Measurements from ENCODE around the gene FOXA3. TPM values are rescaled to one million over a fixed set of nuclear protein-coding genes. Genes with fewer than 3 reads are reported as not detected.

Gene FOXA3
- total RNA-seq, 4 donors from 2014 or later = not detected

DNA sequence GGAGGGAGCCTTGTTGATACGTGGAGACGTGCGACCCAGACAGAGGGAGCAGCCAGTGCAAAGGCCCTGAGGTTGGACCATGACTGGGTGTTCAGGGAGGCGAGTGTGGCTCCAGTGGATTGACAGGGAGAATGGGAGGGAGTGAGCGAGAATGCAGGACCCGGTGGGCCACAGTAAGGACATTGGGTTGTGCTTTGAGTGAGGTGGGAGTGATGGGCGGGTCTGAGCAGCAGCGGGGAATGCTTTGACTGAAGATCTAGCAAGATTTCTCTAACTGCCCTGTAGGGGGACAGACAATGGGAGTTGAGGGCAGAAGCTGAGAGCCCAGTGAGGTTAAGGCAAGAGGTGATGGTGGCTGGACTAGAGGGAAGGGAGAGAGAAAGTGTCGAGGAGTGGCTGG is 58.2 kb downstream of the FOXA3 start:
- no peak for TF ChIP-seq POLR2A (IDR thresholded peaks at IDR 0.05; ENCODE audit: low read depth)
- TF ChIP-seq POLR2AphosphoS5 (IDR thresholded peaks at IDR 0.05) = no peak
- TF ChIP-seq, protein P1, sequence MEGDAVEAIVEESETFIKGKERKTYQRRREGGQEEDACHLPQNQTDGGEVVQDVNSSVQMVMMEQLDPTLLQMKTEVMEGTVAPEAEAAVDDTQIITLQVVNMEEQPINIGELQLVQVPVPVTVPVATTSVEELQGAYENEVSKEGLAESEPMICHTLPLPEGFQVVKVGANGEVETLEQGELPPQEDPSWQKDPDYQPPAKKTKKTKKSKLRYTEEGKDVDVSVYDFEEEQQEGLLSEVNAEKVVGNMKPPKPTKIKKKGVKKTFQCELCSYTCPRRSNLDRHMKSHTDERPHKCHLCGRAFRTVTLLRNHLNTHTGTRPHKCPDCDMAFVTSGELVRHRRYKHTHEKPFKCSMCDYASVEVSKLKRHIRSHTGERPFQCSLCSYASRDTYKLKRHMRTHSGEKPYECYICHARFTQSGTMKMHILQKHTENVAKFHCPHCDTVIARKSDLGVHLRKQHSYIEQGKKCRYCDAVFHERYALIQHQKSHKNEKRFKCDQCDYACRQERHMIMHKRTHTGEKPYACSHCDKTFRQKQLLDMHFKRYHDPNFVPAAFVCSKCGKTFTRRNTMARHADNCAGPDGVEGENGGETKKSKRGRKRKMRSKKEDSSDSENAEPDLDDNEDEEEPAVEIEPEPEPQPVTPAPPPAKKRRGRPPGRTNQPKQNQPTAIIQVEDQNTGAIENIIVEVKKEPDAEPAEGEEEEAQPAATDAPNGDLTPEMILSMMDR (IDR thresholded peaks at IDR 0.05) = no peak
- no peak for TF ChIP-seq EP300 (IDR thresholded peaks at IDR 0.05)
- intact Hi-C loops (cut with DNase I) = no loop called here
- WGBS = 59% methylated on average over 9 of the region's 9 CpGs
- peaks cover 0 to 27% (median 0%) of the 10 kb centered on the region in 4 donors for H3K27me3 ChIP-seq
- no peaks in the 10 kb centered on the region for H3K9me3 ChIP-seq
- H3K36me3 ChIP-seq = no peaks in the 10 kb centered on the region
- DNase-seq (ENCODE audit: extremely low spot score) = no peak
- H3K4me3 ChIP-seq = no peak overlapping the region
- no peak overlapping the region for H3K27ac ChIP-seq (replicated peaks in 1 of 4)
- peaks cover 0 to under 1% (median 0%) of the 10 kb centered on the region in 4 donors for H3K4me1 ChIP-seq

Other genes starting within 250 kb of the FOXA3 start
- 10 to 100 TPM; 12.0 to 28.4 (median 18.3) TPM for gene EML2, start 224.9 kb upstream of the FOXA3 start, total RNA-seq
- not detected for gene GIPR, start 196.1 kb upstream of the FOXA3 start, total RNA-seq
- gene SNRPD2, start 172.4 kb upstream of the FOXA3 start, total RNA-seq = 100 to 1,000 TPM; 107 to 167 (median 139) TPM
- 1 to 10 TPM; 4.6 to 6.8 (median 6.0) TPM for gene QPCTL, start 171.7 kb upstream of the FOXA3 start, total RNA-seq
- 10 to 100 TPM in 3 of 4 donors, 1 to 10 TPM in 1; 8.6 to 27.7 (median 18.2) TPM for gene FBXO46, start 133.4 kb upstream of the FOXA3 start, total RNA-seq
- gene MEIOSIN, start 130.9 kb upstream of the FOXA3 start, total RNA-seq = not detected
- 10 to 100 TPM; 18.2 to 39.9 (median 28.8) TPM for gene SIX5, start 95.1 kb upstream of the FOXA3 start, total RNA-seq
- gene DMPK, start 81.8 kb upstream of the FOXA3 start, total RNA-seq = 100 to 1,000 TPM; 247 to 487 (median 347) TPM
- gene DMWD, start 71.5 kb upstream of the FOXA3 start, total RNA-seq = 10 to 100 TPM; 56.0 to 88.7 (median 63.3) TPM
- gene RSPH6A, start 49.0 kb upstream of the FOXA3 start, total RNA-seq = under 1 TPM in 1 of 4 donors, not detected in 3; 0.11 TPM
- 10 to 100 TPM; 22.0 to 44.2 (median 36.6) TPM for gene SYMPK, start 1.2 kb upstream of the FOXA3 start, total RNA-seq
- 10 to 100 TPM; 22.4 to 58.7 (median 44.2) TPM for gene IRF2BP1, start 21.8 kb downstream of the FOXA3 start, total RNA-seq
- gene MYPOP, start 38.3 kb downstream of the FOXA3 start, total RNA-seq = 1 to 10 TPM; 3.8 to 7.9 (median 6.0) TPM
- gene NANOS2, start 50.5 kb downstream of the FOXA3 start, total RNA-seq = not detected
- gene NOVA2, start 109.5 kb downstream of the FOXA3 start, total RNA-seq = 1 to 10 TPM; 1.2 to 4.6 (median 2.7) TPM
- 1 to 10 TPM; 5.3 to 9.6 (median 8.6) TPM for gene CCDC61, start 131.1 kb downstream of the FOXA3 start, total RNA-seq
- gene PGLYRP1, start 158.7 kb downstream of the FOXA3 start, total RNA-seq = under 1 TPM in 1 of 4 donors, not detected in 3; 0.65 TPM
- gene IGFL4, start 176.7 kb downstream of the FOXA3 start, total RNA-seq = not detected